Duodenal mucosa (tissue), 2 donors: ENCODE measurements around the gene GARNL3.

ENCODE experiments used
- H3K27ac ChIP-seq: one replicate; pipeline ENCODE4 v1.7.0; 2013; ENCODE audit warnings: low read depth, low read length
- H3K27me3 ChIP-seq, 2 donors: one replicate each; pipeline ENCODE4 v1.7.0; 2013; ENCODE audit warnings: low read length in 2 of 2, control low read depth in 1 of 2; ENCODE audit not compliant: insufficient read depth in 2 of 2, control insufficient read depth in 1 of 2
- H3K36me3 ChIP-seq, 2 donors: one replicate each; pipeline ENCODE4 v1.7.0; 2013; ENCODE audit warnings: low read length in 2 of 2, control low read depth in 1 of 2; ENCODE audit not compliant: insufficient read depth in 2 of 2, control insufficient read depth in 1 of 2
- H3K4me1 ChIP-seq, 2 donors: one replicate each; pipeline ENCODE4 v1.7.0; 2013; ENCODE audit warnings: low read length in 2 of 2, control low read depth in 1 of 2; ENCODE audit not compliant: insufficient read depth in 2 of 2, control insufficient read depth in 1 of 2
- H3K4me3 ChIP-seq, 2 donors: one replicate each; pipeline ENCODE4 v1.7.0; 2013; ENCODE audit warnings: low read length in 2 of 2, low read depth in 1 of 2
- H3K9ac ChIP-seq, 2 donors: one replicate each; pipeline ENCODE4 v1.7.0; 2013; ENCODE audit warnings: low read length in 2 of 2, low read depth in 1 of 2
- H3K9me3 ChIP-seq, 2 donors: one replicate each; pipeline ENCODE4 v1.7.0; 2013; ENCODE audit warnings: low read length in 2 of 2, control low read depth in 1 of 2; ENCODE audit not compliant: control insufficient read depth in 1 of 2

GARNL3 gene

GRCh38 chr9:127360250-127360649 lies 95.7 kb downstream of the GARNL3 start:
- Histone ChIP-seq H3K9me3 (no peaks in the 10 kb centered on the region), H3K27ac (no peak overlapping the region), H3K9ac (no peak overlapping the region), H3K27me3 (no peaks in the 10 kb centered on the region), H3K4me3 (no peak overlapping the region), H3K36me3 (no peaks in the 10 kb centered on the region), H3K4me1 (peaks cover 11 to 15% of the 10 kb centered on the region in 2 donors)

- H3K27me3 ChIP-seq, result no peaks in the 10 kb centered on the region
- no peaks in the 10 kb centered on the region for H3K9me3 ChIP-seq
- peaks cover 11 to 15% of the 10 kb centered on the region in 2 donors for H3K4me1 ChIP-seq
- H3K36me3 ChIP-seq, result no peaks in the 10 kb centered on the region
- no peak overlapping the region for H3K9ac ChIP-seq
- H3K27ac ChIP-seq, result no peak overlapping the region
- H3K4me3 ChIP-seq, result no peak overlapping the region
Observed at GRCh38 chr9:127360829-127361228, 96.3 kb downstream of the GARNL3 start.

GRCh38 chr9:127361561-127361960 lies 97.0 kb downstream of the GARNL3 start:
- no peaks in the 10 kb centered on the region for H3K9me3 ChIP-seq
- H3K27ac ChIP-seq, result no peak overlapping the region
- H3K4me3 ChIP-seq, result peak overlapping the region in 1 of 2 donors; percentile 10
- H3K9ac ChIP-seq, result peak overlapping the region in 1 of 2 donors; percentile 21
- no peaks in the 10 kb centered on the region for H3K36me3 ChIP-seq
- peaks cover 11 to 15% of the 10 kb centered on the region in 2 donors for H3K4me1 ChIP-seq
- no peaks in the 10 kb centered on the region for H3K27me3 ChIP-seq

GRCh38 chr9:127362829-127363228 lies 98.3 kb downstream of the GARNL3 start:
- H3K4me1 ChIP-seq, result peaks cover 11 to 15% of the 10 kb centered on the region in 2 donors
- H3K27ac ChIP-seq, result no peak overlapping the region
- no peak overlapping the region for H3K9ac ChIP-seq
- no peaks in the 10 kb centered on the region for H3K9me3 ChIP-seq
- H3K36me3 ChIP-seq, result no peaks in the 10 kb centered on the region
- H3K4me3 ChIP-seq, result no peak overlapping the region
- H3K27me3 ChIP-seq, result no peaks in the 10 kb centered on the region

- Histone ChIP-seq H3K27me3 (no peaks in the 10 kb centered on the region), H3K9me3 (no peaks in the 10 kb centered on the region), H3K4me1 (peaks cover 15 to 16% of the 10 kb centered on the region in 2 donors), H3K9ac (no peak overlapping the region), H3K4me3 (no peak overlapping the region), H3K36me3 (no peaks in the 10 kb centered on the region), H3K27ac (no peak overlapping the region)
Observed at GRCh38 chr9:127365461-127365860, 100.9 kb downstream of the GARNL3 start.

GRCh38 chr9:127366594-127366993 lies 102.0 kb downstream of the GARNL3 start:
- Histone ChIP-seq H3K36me3 (no peaks in the 10 kb centered on the region), H3K9me3 (no peaks in the 10 kb centered on the region), H3K27me3 (no peaks in the 10 kb centered on the region), H3K4me3 (no peak overlapping the region), H3K9ac (no peak overlapping the region), H3K4me1 (peaks cover 15 to 16% of the 10 kb centered on the region in 2 donors), H3K27ac (no peak overlapping the region)

GRCh38 chr9:127368852-127369402 lies 104.4 kb downstream of the GARNL3 start:
- Histone ChIP-seq H3K27ac (no peak overlapping the region), H3K4me1 (peaks cover 11 to 14% of the 10 kb centered on the region in 2 donors), H3K27me3 (no peaks in the 10 kb centered on the region), H3K4me3 (no peak overlapping the region), H3K36me3 (no peaks in the 10 kb centered on the region), H3K9me3 (no peaks in the 10 kb centered on the region), H3K9ac (no peak overlapping the region)

GRCh38 chr9:127369428-127369827 lies 104.9 kb downstream of the GARNL3 start:
- no peaks in the 10 kb centered on the region for H3K27me3 ChIP-seq
- H3K27ac ChIP-seq, result no peak overlapping the region
- H3K4me1 ChIP-seq, result peaks cover 11 to 14% of the 10 kb centered on the region in 2 donors
- no peaks in the 10 kb centered on the region for H3K36me3 ChIP-seq
- H3K4me3 ChIP-seq, result no peak overlapping the region
- H3K9me3 ChIP-seq, result no peaks in the 10 kb centered on the region
- H3K9ac ChIP-seq, result no peak overlapping the region

- no peaks in the 10 kb centered on the region for H3K27me3 ChIP-seq
- no peaks in the 10 kb centered on the region for H3K9me3 ChIP-seq
- H3K36me3 ChIP-seq, result no peaks in the 10 kb centered on the region
- no peak overlapping the region for H3K27ac ChIP-seq
- no peak overlapping the region for H3K4me3 ChIP-seq
- no peak overlapping the region for H3K9ac ChIP-seq
- H3K4me1 ChIP-seq, result peaks cover 11 to 14% of the 10 kb centered on the region in 2 donors
Observed at GRCh38 chr9:127370147-127370579, 105.6 kb downstream of the GARNL3 start.

GRCh38 chr9:127370672-127371648 lies 106.4 kb downstream of the GARNL3 start:
- Histone ChIP-seq H3K4me3 (no peak overlapping the region), H3K27ac (no peak overlapping the region), H3K4me1 (peaks cover 11 to 14% of the 10 kb centered on the region in 2 donors), H3K27me3 (no peaks in the 10 kb centered on the region), H3K36me3 (no peaks in the 10 kb centered on the region), H3K9ac (no peak overlapping the region), H3K9me3 (no peaks in the 10 kb centered on the region)
